ENCODE measurements around the gene PYY.

Gene PYY

DNA sequence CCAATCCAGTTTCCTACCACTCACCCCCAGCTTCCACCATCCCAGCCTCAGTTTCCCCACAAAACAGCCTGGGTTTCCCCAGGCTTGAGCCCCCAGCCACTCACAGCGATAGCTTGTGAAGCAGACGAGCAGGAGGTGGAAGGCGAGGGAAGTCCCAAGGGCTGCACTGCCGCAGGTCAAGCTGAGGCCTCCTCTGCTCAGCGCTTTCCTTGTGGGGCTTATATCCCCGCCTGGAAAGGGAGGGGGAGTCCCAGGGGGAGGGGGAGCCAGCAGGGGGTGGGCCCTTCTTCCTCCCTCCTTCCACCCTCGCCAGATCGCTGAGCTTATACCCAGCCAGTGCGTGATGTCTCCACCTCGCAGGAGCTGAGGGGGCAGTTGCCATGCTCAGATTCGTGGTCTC lies at the start of gene PYY:
Gene PYY, minus strand, starts transcription at position 195 of the 400 bp plus-strand sequence. CDS start 457 bp downstream, outside the sequence.
- no peak for DNase-seq

GRCh38 chr17:44002141-44002848 lies 48.6 kb upstream of the PYY start:
- no peak for DNase-seq

- no peak for DNase-seq
These were observed 47.8 kb upstream of the PYY start for GRCh38 chr17:44001461-44001920.

DNA sequence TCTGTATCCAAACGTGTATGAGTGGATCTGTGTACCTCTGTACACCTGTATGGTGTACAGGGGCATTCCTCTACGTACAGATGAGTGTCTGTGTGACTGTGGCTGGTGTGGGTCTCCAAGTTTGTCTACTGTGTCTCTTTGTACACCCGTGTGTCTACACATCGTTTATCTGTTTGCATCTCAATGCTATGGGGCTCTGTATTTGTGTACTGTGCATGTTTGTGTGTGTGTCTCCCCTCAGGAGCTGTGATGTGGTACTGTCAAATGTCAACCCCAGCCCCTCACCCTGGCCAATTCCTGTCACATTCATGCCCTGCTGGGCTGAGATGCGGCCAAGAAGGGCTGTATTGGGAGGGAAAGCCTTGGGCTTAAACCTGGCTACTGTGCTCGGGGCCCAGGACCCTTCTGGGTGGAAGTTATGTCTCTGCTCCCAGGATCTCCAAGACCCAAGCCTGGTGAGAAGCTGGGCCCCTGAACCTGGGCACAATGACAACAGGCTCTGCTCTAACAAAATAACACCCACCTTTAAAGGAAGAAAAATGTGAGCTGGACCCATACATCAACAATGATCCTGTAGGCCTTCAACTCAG lies 47.2 kb upstream of the PYY start:
- DNase-seq: no peak

GRCh38 chr17:44000141-44000860 lies 46.6 kb upstream of the PYY start:
- DNase-seq: no peak

- no peak for DNase-seq
These were observed 45.3 kb upstream of the PYY start for GRCh38 chr17:43999024-43999423.

- no peak for DNase-seq
These were observed 44.8 kb upstream of the PYY start for GRCh38 chr17:43998552-43998951.

DNA sequence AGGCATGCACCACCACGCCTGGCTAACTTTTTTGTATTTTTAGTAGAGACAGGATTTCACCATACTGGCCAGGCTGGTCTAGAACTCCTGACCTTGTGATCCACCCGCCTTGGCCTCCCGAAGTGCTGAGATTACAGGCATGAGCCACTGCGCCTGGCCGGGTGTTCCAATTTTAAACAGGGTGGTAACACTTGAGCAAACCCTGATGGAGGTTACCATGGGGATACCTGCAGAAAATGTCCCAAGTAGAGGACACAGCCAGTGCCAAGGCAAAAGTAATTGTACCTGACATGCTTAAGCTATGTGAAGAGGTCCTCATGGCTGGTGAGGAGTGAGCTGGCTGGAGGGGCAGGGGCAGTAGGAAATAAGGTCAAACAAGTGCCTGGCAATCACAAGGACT lies 43.4 kb upstream of the PYY start:
- DNase-seq: peak; percentile 18

DNA sequence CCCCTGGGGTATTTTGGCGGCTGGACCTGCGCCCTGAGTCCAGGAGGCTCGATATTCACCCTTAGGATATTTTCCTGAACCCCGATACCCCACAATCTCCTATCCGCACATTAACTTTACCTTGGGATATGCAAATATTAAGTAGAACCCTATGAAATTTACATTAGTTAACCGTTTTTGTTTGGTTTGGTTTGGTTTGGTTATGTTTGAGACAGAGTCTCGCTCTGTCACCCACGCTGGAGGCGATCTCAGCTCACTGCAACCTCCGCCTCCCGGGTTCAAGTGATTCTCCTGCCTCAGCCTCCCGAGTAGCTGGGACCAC lies 41.4 kb upstream of the PYY start:
- no peak for DNase-seq

DNA sequence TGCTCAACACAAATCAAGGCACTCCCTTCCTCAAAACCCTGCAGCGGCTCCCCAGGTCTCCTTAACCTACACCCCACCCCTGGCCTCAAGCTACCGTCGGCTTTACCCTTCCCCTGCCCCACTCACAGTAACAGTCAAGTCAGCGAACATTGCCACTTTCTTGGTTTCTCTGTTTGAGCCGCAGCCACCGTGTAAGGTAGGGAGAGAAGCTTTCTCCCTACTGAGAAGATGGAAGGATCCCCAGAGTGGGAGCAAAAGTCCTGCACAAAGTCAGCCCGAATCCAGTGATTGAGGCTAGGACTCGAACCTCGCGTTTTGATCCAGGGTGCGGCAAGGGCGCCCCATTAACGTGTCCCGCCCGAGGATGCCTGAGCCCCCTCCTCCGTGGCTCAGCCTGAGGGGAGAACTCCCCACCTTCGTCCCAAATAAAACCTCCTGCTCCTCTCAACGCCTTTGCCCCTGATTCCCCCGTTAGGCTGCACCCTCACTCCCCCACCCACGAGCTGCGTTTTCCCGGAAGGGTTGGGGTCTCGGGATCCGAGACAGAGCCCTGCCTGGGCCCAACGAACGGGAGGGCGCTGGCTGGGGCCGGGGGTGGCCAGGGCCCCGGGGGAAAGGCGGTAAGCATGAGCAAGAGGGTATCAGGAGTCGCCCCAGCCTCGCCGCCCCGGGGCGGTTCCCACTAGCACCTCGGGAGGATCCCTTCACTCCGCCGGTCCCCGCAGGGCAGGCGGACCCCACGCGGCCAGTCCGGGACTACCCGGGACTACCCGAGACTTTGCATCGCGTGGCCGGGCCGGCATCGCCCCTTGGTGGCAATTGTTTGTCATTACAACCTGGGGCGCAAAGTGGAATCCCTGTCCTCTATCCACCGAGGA lies 40.8 kb upstream of the PYY start:
- DNase-seq: peak; percentile 16

GRCh38 chr17:43992641-43993040 lies 38.9 kb upstream of the PYY start:
- no peak for DNase-seq

DNA sequence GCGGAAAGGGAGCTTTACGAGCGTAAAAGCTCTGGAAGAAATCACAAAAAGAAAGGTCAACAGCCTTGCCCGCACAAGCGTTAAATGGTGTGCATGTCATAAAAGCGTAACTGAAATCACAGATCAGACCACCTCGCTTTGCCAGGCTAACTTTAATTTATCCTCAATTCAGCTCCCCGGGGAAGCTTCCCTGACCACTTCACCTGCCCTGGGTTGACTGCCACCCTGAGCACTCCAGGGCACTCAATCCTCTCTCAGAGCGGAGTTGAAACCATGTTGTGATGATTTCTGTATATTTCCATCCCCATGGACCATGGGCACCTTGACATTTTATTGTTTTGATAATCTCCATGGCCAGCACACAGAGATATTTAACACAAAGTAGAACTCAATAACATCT lies 34.6 kb upstream of the PYY start:
- peak; percentile 58 for DNase-seq

GRCh38 chr17:43987131-43988021 lies 33.6 kb upstream of the PYY start:
- DNase-seq: no peak

DNA sequence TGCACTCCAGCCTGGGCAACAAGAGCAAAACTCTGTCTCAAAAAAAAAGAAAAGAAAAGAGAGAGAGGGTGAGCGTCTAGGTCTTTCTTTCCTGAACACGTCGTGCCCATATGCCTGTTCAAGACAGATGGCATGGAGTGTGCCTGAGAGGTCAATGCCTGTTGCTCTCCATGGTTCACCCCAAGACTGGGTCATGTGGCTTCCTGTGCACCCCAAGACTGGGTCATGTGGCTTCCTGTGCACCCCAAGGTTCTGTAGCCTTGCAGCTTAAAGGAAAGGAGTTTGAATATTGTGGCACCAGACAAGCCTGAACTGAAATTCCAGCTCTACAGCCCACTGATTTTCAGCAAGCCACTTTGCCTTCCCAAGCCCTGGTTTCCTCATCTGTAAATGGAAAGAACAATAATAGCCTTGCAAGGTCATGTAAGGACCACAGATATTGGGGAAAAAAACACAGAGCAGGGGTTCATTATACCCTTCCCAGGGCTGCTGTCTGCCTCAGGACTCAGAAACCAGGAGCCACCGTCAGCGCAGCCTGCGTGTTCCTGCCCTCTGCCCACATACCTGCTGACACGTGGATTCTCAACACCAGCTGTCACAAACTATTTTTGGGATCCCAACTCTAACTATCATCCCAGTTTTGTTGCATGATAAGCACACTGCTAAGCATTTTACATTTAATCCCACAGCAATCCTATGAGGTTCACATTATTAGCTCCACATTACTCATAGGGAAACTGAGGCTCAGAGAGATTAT lies 32.7 kb upstream of the PYY start:
- DNase-seq: no peak

- no peak for DNase-seq
These were observed 30.8 kb upstream of the PYY start for GRCh38 chr17:43984521-43984920.

DNA sequence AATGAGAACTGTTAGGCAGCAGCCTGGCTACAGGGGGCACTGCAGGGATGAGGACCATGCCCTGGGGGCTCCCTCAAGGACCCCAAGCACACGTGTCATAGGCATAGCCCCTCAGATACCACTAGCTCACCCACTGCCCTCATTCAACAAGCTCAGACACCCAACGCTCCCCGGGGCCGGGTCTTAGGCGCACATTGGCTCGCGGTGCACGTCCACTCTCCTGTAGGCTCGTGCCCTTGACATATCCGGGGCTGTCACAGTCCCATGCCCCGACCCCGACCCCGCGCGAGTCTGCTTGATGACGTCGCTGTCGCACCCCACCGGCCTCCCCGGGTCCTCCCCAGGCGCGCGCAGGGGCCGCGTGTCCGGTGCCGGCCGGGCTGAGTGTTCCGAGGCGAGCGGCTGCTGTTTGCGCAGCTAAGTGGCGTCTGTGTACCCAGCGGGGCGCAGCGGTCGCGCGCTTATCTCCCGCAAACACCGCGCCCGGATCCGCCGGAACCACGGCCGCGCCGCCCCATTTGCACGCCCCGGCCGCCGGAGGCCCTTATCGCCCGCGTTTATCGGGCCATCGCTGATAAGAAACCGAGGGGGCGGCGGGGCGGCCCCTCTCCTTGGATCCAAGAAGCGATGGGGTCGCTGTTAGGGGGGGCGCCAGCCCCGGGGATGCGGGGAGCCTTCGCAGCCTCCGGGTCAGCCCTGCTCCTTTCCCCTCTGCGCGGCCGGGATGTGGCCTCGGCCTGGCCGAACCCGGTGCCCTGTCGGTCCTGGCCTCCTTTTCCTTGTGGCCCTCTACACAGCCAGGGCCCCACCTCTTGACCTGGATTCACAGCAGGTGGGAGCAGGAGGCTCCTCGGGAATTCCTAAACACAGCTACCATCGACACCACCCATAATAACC lies 30.0 kb upstream of the PYY start:
- no peak for DNase-seq

GRCh38 chr17:43983196-43983514 lies 29.4 kb upstream of the PYY start:
- DNase-seq: no peak

GRCh38 chr17:43982171-43982570 lies 28.4 kb upstream of the PYY start:
- no peak for DNase-seq

DNA sequence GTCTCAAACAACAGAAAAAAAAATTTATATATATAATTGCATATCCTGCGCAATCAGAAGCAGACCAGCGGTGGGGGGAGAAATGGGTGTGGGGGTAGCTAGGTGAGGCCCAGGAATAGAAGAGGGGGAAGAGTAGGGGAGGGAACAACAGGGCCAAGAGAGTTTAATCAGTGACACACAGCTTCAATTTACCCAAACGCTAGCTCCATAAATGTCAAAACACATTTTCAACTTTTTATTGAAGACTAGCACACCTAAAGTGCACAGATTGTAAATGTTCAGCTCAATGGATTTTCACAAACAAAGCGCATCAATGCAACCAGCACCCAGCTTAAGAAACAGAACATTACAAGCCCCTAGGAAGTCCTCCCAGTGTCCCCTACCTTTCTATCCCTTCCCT lies 25.9 kb upstream of the PYY start:
- DNase-seq: no peak

GRCh38 chr17:43979011-43979410 lies 25.3 kb upstream of the PYY start:
- no peak for DNase-seq

- DNase-seq: no peak
These were observed 24.3 kb upstream of the PYY start for GRCh38 chr17:43978078-43978477.

Data from DMS79 (cell line).